Fibroblast of mammary gland (primary cell): Measurements from ENCODE around the gene GNAZ.

ENCODE experiments used
- DNase-seq: peaks from one replicate; pipeline ENCODE4 v3.0.0-alpha.2; 2010; ENCODE audit warnings: low read depth
- H3K4me3 ChIP-seq: 2 replicates; pipeline ENCODE4 v1.5.1; 2011; ENCODE audit warnings: low read depth, mild to moderate bottlenecking, low read length, moderate library complexity; ENCODE audit not compliant: control insufficient read depth
- TF ChIP-seq, protein P1 (sequence below): conservative IDR thresholded peaks from 2 replicates; pipeline ENCODE4 v1.5.1; 2011; ENCODE audit warnings: low read depth, low read length, inconsistent platforms; ENCODE audit not compliant: control insufficient read depth, insufficient read depth

Gene GNAZ

DNA sequence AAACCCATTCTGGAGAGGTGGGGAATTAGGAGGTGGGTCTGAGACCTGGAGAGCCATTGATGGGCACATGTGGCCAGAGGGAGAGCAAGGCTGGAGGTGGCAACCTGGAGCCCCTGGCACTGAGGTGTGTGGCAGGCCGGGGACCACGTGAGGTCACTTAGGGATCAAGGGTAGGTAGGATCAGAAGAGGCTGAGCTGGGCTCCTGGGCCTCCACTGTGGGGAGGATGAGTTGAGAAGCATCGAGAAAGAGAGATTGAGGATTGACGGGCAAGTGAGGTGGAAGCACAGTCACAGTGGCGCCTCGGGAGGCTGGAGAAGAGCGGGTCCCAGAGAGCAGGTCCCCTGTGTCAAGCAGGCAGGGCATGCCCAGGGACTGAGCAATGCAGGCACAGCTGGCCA is 4.1 kb downstream of the GNAZ start:
- TF ChIP-seq, protein P1, sequence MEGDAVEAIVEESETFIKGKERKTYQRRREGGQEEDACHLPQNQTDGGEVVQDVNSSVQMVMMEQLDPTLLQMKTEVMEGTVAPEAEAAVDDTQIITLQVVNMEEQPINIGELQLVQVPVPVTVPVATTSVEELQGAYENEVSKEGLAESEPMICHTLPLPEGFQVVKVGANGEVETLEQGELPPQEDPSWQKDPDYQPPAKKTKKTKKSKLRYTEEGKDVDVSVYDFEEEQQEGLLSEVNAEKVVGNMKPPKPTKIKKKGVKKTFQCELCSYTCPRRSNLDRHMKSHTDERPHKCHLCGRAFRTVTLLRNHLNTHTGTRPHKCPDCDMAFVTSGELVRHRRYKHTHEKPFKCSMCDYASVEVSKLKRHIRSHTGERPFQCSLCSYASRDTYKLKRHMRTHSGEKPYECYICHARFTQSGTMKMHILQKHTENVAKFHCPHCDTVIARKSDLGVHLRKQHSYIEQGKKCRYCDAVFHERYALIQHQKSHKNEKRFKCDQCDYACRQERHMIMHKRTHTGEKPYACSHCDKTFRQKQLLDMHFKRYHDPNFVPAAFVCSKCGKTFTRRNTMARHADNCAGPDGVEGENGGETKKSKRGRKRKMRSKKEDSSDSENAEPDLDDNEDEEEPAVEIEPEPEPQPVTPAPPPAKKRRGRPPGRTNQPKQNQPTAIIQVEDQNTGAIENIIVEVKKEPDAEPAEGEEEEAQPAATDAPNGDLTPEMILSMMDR = no peak
- H3K4me3 ChIP-seq = no peak overlapping the region
- no peak for DNase-seq

GRCh38 chr22:23075050-23075449 is 4.7 kb downstream of the GNAZ start:
- TF ChIP-seq, protein P1 = no peak
- DNase-seq = no peak
- H3K4me3 ChIP-seq = no peak overlapping the region

- no peak overlapping the region for H3K4me3 ChIP-seq
- TF ChIP-seq, protein P1 = no peak
- DNase-seq = no peak
Observed at GRCh38 chr22:23075525-23076216, 5.4 kb downstream of the GNAZ start.

GRCh38 chr22:23076896-23077572 is 6.7 kb downstream of the GNAZ start:
- no peak for DNase-seq
- TF ChIP-seq, protein P1 = no peak
- no peak overlapping the region for H3K4me3 ChIP-seq

GRCh38 chr22:23077627-23078461 is 7.5 kb downstream of the GNAZ start:
- TF ChIP-seq, protein P1 = no peak
- H3K4me3 ChIP-seq = no peak overlapping the region
- DNase-seq = no peak

GRCh38 chr22:23078462-23078787 is 8.1 kb downstream of the GNAZ start:
- no peak overlapping the region for H3K4me3 ChIP-seq
- TF ChIP-seq, protein P1 = no peak
- no peak for DNase-seq
